Left forelimb (tissue), 1 donor: Measurements from ENCODE around the gene VCP.
A peak's percentile ranks its signal among the peaks of the same experiment; 100 is the strongest.

Experiments used
- DNase-seq: peaks from one replicate; pipeline ENCODE4 v3.0.0-alpha.2; 2018; ENCODE audit warnings: low spot score

Gene VCP

DNA sequence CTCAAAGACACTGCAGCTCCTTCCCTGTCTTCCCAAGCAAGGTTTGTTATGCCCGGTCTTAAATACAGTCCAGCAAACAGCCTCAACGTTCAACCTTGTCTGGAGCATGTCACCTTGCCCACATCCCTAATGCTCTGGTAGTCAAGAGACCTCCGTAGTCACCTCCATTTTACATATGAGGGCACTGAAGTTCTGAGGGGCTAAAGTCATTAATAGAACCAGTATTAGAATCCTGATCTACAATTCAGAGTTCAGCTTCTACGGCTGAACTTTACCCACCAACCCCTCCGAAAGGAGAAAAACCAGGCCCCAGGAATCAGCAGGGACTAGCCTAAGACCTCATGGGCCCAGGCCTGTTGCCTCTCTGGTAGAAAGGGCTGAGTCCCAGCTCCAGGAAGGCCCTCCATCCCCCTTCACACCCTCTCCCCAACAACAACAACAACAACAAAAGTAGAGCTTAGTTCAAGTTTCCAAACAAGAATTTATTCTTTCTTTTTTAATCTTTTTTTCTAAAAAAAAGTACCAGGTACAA lies 31.3 kb upstream of the VCP start:
- no peak for DNase-seq

DNA sequence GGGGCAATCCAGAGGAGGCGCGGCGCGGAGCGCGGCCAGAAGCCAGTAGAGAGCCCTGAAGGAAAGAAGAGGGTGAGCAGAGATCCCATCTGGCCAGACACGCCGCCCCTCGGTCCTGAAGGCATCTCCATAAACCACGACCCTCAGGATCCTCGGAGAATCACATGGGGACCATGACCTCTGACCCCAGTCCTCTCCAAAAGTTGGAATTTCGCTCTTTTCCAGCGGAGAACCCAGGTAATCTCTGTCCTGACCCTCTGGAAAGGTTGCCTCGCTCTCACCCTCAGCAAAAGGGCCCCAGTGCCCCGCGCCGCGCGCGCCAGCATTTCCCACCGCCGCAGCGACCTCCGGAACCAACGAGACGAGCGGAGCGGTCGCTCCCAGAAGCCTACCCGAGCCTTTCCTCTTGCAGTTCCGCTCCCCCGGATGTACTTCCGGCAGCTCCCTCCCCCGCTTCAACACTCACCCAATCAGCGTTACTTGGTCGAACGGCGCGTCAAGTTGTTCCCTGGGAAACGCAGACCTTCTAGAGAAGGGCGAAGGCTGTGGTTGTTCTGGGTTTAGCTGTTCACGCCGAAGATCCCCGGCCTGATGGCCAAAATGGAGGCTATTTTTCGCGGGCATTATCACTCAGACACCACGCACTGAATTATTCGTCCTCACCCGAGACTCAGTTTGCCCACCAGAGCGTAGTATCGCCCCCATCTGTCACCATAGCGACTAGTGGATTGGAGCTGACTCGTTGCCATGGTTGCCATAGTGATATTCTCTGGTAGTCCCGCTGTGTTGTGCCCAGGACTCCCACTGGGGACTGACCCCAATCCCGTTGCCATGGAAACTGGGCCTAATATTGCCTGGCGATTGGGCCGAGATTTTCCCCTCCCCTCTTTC lies 30.6 kb upstream of the VCP start, which contains the start of gene STOML2:
STOML2 (minus strand) TSS at position 363 of the 891 bp plus-strand sequence; CDS start at position 326, 37 bp downstream.
- DNase-seq, result peak; percentile 92

GRCh38 chr9:35102465-35102768 lies 30.0 kb upstream of the VCP start:
- no peak for DNase-seq

- DNase-seq, result no peak
These were observed 25.1 kb upstream of the VCP start for GRCh38 chr9:35097573-35097972.

GRCh38 chr9:35096035-35096849 lies 23.8 kb upstream of the VCP start, which contains the start of gene PIGO:
Gene PIGO (minus strand): TSS chr9:35096591. CDS start chr9:35095565, 1,026 bp downstream.
- peak; percentile 89 for DNase-seq

GRCh38 chr9:35091536-35091935 lies 19.1 kb upstream of the VCP start:
- DNase-seq, result no peak

DNA sequence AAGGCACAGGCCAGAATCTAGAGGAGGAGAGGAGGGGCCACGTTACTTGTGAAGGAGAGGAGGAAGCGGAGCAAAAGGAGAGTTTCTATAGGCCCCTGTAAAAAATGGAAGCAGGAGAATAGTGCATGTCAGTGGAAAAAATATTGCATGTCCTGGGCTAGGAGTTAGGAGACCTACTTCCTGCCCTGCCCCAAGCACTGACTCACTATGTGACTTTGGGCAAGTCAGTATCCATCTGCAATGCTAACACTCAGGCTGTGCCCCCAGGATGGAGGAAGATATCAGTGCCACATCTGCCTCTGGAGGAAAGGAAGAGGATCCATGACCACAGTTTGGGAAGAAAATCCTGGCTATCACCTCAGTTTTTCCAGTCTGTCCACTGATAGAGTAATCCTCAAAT lies 17.0 kb upstream of the VCP start:
- DNase-seq, result no peak

GRCh38 chr9:35085078-35085477 lies 12.7 kb upstream of the VCP start:
- DNase-seq, result no peak

GRCh38 chr9:35079426-35080341 lies 7.3 kb upstream of the VCP start, which contains the start of gene FANCG:
Gene FANCG (minus strand): TSS chr9:35079942. CDS start chr9:35079524, 418 bp downstream.
- DNase-seq, result peak; percentile 95

- no peak for DNase-seq
These were observed 6.6 kb upstream of the VCP start for GRCh38 chr9:35079041-35079425.

GRCh38 chr9:35078066-35078465 lies 5.6 kb upstream of the VCP start:
- no peak for DNase-seq

- no peak for DNase-seq
These were observed 4.4 kb upstream of the VCP start for GRCh38 chr9:35076848-35077247.

- no peak for DNase-seq
These were observed 2.9 kb upstream of the VCP start for GRCh38 chr9:35075358-35075757.

- no peak for DNase-seq
These were observed 2.4 kb upstream of the VCP start for GRCh38 chr9:35074791-35075190.

DNA sequence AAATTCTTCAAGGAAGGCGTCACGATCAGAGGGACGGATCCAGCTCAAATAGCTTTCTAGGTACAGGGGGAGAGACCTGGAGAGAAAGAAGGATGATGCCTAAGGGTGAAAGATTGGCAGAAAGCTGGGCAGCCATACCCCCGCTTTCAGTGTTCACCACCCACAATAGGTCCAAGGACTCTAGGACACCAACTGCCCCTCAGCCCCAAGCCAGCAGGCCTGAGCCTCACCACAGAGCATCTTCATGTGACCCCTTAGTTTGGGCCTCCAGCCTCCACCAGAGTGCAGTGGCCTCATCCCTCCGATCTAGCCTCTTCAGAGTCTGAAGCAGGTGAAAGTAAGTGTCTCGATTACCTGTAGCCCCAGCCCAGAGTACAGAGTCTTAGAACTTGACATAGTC lies 1.7 kb upstream of the VCP start:
- DNase-seq, result no peak

GRCh38 chr9:35073279-35073612 lies 821 bp upstream of the VCP start:
- peak; percentile 53 for DNase-seq

DNA sequence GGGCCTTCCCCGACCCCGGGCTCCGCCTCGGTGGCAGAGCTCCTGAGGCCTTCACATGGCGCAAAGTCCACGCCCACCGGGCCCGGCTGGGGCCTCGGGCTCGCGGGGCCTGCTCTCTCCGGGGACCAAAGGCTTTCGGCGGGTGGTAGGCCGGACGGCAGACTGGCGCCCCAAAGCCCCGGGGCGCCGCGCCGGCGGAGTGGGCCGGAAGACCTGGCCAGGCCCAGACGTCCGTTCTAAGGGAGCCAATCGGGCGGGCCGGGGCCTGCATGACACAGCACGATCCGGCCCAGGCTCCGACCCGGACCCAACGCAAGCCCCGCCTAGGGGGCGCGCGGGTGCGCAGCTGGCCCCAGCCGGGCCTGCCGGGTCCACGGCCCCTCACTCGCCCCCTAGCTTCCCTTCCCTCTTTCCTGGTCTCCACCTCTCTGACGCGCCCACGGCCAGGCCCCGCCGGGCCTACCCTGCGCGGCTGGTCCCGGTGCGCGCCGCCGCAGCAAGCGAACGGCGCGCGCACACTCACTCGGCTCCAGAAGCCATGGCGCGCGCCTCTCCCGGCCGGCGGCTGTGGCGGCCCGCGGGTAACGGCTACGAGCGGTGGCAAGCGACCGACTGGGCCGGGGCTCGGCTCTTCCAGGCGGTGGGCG lies 488 bp downstream of the VCP start:
- DNase-seq, result peak; percentile 88

DNA sequence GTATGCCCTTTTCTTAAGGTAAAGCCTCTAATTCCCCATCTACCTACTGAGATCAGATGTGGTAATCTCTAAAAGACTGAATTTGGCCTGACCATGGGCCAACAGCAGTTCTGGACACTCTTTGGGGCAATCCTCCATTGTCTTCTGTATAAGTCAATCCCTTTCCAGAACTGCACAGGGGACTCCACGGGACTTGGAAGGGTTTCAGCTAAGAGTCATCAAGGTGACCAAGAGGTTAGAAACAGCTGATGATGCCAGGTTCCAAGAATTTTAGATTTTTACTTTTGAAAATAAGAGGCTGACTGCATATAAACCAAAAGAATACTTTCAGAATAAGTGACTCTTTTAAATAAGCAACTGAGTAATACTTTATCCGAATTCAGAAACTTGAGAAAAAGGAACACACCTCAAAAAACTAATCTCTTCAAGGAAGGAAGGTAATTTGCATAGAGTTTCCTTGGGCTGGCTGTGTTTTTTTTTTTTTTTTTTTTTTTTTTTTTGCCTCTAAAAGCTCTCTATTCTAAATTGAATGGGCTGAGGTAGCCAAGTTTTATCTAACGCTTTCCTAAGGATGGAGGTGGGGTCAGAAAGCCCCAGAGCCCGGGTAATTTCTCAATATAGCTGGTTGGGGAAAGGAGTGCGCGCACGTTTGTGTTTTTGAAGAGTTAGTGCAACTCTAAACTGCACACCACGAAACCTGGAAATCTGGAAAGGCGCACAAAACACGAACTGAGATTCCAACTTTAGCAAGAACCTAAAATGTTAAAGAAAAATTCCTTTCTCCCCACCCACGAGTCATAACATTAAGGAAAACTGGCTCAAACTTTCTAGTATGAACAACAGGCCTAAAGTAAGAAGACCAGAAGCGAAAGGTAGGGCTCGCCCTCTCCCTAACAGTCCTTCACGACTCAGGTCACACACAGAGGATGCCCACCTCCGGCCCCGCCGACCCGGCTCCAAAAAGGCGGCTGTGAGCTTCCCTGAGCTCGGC lies 1.3 kb downstream of the VCP start:
- peak; percentile 6 for DNase-seq

- peak; percentile 15 for DNase-seq
These were observed 3.4 kb downstream of the VCP start for GRCh38 chr9:35069020-35069419.

DNA sequence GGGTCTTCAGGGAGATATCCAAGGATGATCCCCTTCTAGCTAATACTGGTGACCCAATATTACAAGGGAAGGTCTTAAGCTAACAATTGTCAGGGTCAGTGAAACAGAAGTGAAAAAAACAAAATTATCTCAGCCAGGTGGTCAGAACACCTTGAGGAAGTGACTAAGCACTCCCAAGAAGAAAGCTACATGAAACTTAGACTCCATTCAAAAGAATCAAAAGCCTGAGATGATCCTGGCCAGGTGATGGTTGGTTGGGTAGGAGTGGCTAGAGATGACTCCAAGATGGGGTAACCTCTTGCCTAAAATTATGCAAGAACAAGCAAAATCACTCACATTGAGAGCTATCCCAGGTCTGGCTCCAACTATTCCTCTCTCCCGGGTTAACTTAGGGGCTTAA lies 5.4 kb downstream of the VCP start:
- DNase-seq, result peak; percentile 4
